Kidney (tissue), 14 donors: ENCODE data around the gene UQCC2. TPM values are rescaled to one million over a fixed set of nuclear protein-coding genes. Genes with fewer than 3 reads are reported as not detected.
A peak's percentile ranks its signal among the peaks of the same experiment; 100 is the strongest.

Experiments
- DNase-seq, 5 donors: peaks; one replicate each; pipeline ENCODE4 v3.0.0-alpha.2; 2013 to 2020
- FAIRE-seq: peaks from 2 replicates; lab custom pipeline; 2012; peaks lifted over from hg19 to GRCh38; lab: Jason Lieb, UNC
- H3K27ac ChIP-seq, 2 donors: one replicate each; pipeline ENCODE4 v1.7.0; 2013; ENCODE audit warnings: low read depth in 2 of 2, low read length in 2 of 2, inconsistent platforms in 1 of 2
- H3K27me3 ChIP-seq: one replicate; pipeline ENCODE4 v1.7.1; 2013; ENCODE audit warnings: low read length, inconsistent platforms; ENCODE audit not compliant: control insufficient read depth, insufficient read depth
- H3K36me3 ChIP-seq, 3 donors: one replicate each; pipeline versions ENCODE4 v1.7.0 to v1.7.1; 2013; ENCODE audit warnings: low read length in 3 of 3, control low read depth in 1 of 3, inconsistent platforms in 1 of 3; ENCODE audit not compliant: insufficient read depth in 3 of 3, control insufficient read depth in 2 of 3
- H3K4me1 ChIP-seq, 3 donors: one replicate each; pipeline versions ENCODE4 v1.7.0 to v1.7.1; 2013; ENCODE audit warnings: low read length in 3 of 3, inconsistent platforms in 1 of 3, low read depth in 1 of 3; ENCODE audit not compliant: control insufficient read depth in 2 of 3, insufficient read depth in 2 of 3
- H3K4me3 ChIP-seq, 3 donors: one replicate each; pipeline versions ENCODE4 v1.7.0 to v1.8.1; 2013; ENCODE audit warnings: low read length in 3 of 3, control low read depth in 1 of 3, inconsistent platforms in 1 of 3
- H3K9ac ChIP-seq, 3 donors: one replicate each; pipeline versions ENCODE4 v1.7.0 to v1.7.1; 2013; ENCODE audit warnings: low read length in 3 of 3, control low read depth in 1 of 3, inconsistent platforms in 1 of 3
- H3K9me3 ChIP-seq, 3 donors: one replicate each; pipeline versions ENCODE4 v1.7.0 to v1.7.1; 2013; ENCODE audit warnings: low read length in 3 of 3, control low read depth in 1 of 3, inconsistent platforms in 1 of 3; ENCODE audit not compliant: control insufficient read depth in 2 of 3, insufficient read depth in 1 of 3
- intact Hi-C: fragments of 100-400 bp; cut with DNase I; formaldehyde crosslinking; loops from one replicate; pipeline ENCODE4 v1.11.1; 2022
- polyA plus RNA-seq: library from polyadenylated mRNA; stranded (reverse); fragments of 350-450 nt; fragmentation: Illumina TruSeq; extraction: RNeasy Lipid Tissue Mini Kit (QIAGEN cat#74804); gene quantifications from one replicate; pipeline ENCODE4 v1.2.3, GENCODE V29; 2014; ENCODE audit warnings: low read depth, low replicate concordance; ENCODE audit not compliant: insufficient read depth
- total RNA-seq: library from RNA; stranded (reverse); fragmentation: NEBNext Ultra II Directional; extraction: Animal tissue kit (Norgen Biotek cat#: 25700); gene quantifications from one replicate; pipeline ENCODE4 v1.2.1, GENCODE V29; 2021
- TF ChIP-seq, protein P1 (sequence below): IDR thresholded peaks from 3 replicates; pipeline ENCODE4 v1.5.1; 2012; ENCODE audit warnings: mild to moderate bottlenecking, moderate library complexity, borderline replicate concordance; ENCODE audit not compliant: insufficient read depth; ENCODE audit errors: extremely low read depth
- donor health status: control.
- donor health status: control.
- donor health status: control.
- donor health status: control.
- donor health status: control.
- donor health status: DM: yes; HTN: yes; CAD: no.
- donor health status: Normal renal cell carcinoma (clear cell type).

Gene UQCC2
- total and polyA plus RNA-seq, 2 donors from 2014 or later = 39.6 to 189 TPM

DNA sequence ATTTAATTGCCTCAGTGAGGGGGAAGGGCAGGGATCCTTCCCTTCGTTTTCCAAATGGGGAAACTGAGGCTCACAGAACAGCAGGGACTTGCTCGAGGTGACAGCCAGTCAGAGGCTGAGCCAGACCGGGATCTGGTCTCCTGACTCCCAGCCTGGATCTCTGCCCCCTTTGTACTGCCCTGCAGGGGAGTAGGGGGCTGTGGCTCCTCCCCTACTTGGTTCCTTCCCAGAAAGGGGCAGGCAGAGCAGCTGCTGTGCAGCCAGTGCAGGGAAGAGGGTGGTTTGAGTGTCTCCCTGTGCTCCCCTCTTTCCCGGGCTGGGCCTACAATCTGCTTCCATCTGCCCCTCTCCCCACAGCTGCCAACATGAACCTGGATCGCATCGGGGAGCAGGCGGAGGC, 37.6 kb downstream of the UQCC2 start:
- intact Hi-C loops = no loop called here
- DNase-seq (no peak), FAIRE-seq (no peak)
- Histone ChIP-seq H3K9me3 (no peaks in the 10 kb centered on the region), H3K4me3 (no peak overlapping the region), H3K27ac (no peak overlapping the region), H3K4me1 (no peaks in the 10 kb centered on the region), H3K36me3 (no peaks in the 10 kb centered on the region), H3K27me3 (no peaks in the 10 kb centered on the region), H3K9ac (no peak overlapping the region)
- TF ChIP-seq, protein P1, sequence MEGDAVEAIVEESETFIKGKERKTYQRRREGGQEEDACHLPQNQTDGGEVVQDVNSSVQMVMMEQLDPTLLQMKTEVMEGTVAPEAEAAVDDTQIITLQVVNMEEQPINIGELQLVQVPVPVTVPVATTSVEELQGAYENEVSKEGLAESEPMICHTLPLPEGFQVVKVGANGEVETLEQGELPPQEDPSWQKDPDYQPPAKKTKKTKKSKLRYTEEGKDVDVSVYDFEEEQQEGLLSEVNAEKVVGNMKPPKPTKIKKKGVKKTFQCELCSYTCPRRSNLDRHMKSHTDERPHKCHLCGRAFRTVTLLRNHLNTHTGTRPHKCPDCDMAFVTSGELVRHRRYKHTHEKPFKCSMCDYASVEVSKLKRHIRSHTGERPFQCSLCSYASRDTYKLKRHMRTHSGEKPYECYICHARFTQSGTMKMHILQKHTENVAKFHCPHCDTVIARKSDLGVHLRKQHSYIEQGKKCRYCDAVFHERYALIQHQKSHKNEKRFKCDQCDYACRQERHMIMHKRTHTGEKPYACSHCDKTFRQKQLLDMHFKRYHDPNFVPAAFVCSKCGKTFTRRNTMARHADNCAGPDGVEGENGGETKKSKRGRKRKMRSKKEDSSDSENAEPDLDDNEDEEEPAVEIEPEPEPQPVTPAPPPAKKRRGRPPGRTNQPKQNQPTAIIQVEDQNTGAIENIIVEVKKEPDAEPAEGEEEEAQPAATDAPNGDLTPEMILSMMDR = no peak

DNA sequence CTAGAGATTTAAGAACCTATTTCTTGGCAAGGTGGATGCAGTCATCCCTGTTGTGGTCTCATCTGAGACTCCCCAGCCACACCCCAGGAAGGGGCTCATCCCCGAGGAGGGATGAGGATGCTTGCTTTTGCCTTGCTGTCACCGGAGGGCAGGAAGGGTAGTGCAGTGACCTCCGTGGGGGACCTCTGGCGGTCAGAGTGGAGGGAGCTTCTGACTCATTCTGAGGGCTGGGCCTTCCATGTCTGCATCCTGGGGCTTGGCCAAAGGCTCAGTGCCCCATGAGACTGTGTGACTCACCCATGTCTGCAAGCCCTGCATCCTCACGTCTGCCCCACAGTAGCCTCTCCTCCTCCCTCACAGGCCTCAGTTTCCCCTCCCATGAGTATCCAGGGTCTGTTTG, 38.7 kb downstream of the UQCC2 start:
- no peak overlapping the region for H3K27ac ChIP-seq
- DNase-seq (peak in 1 of 5 donors; percentile 94), FAIRE-seq (no peak)
- H3K27me3 ChIP-seq = no peaks in the 10 kb centered on the region
- H3K4me1 ChIP-seq = no peaks in the 10 kb centered on the region
- TF ChIP-seq, protein P1 = peak; percentile 34
- no peak overlapping the region for H3K4me3 ChIP-seq
- H3K9ac ChIP-seq = no peak overlapping the region
- H3K36me3 ChIP-seq = no peaks in the 10 kb centered on the region
- intact Hi-C loops = no loop called here
- H3K9me3 ChIP-seq = no peaks in the 10 kb centered on the region

DNA sequence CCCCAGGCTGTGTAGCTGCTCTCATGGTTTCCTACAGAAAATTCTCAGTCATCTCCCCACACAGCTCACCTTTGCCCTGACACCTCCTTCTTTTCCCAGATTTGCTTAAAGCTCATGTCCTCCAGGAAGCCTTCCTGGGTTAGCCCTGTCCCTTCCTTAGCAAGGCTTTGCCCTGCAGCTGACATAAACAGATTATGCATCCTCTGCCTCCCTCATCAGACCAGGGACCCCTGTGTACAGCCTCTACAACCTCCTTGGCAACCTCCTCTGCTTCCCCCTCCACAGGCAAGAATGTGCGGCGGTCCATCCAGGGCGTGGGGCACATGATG, 39.8 kb downstream of the UQCC2 start:
- no peak overlapping the region for H3K27ac ChIP-seq
- H3K36me3 ChIP-seq = no peaks in the 10 kb centered on the region
- H3K4me3 ChIP-seq = no peak overlapping the region
- FAIRE-seq = no peak
- no peaks in the 10 kb centered on the region for H3K27me3 ChIP-seq
- no peak for DNase-seq
- no peak overlapping the region for H3K9ac ChIP-seq
- H3K4me1 ChIP-seq = no peaks in the 10 kb centered on the region
- no peaks in the 10 kb centered on the region for H3K9me3 ChIP-seq
- intact Hi-C loops = no loop called here
- TF ChIP-seq, protein P1 = no peak
